Measurements from ENCODE around the gene IQCC.

The IQCC gene

GRCh38 chr1:32195972-32196823, 9.3 kb upstream of the IQCC start:
- no peak for DNase-seq

GRCh38 chr1:32197074-32197473, 8.4 kb upstream of the IQCC start:
- no peak for DNase-seq

GRCh38 chr1:32197837-32198236, 7.6 kb upstream of the IQCC start:
- DNase-seq: no peak

GRCh38 chr1:32198237-32199042, 7.0 kb upstream of the IQCC start:
- DNase-seq: no peak

GRCh38 chr1:32199043-32199716, 6.3 kb upstream of the IQCC start:
- no peak for DNase-seq

GRCh38 chr1:32199717-32200072, 5.8 kb upstream of the IQCC start:
- no peak for DNase-seq

GRCh38 chr1:32200226-32201010, 5.1 kb upstream of the IQCC start, which contains the start of gene CCDC28B:
Gene CCDC28B, plus strand, starts transcription at chr1:32200595. Its CDS starts 1,341 bp downstream, at chr1:32201936.
- peak; percentile 48 to 65 for DNase-seq

- peak in 1 of 2 donors; percentile 15 for DNase-seq
Measured at GRCh38 chr1:32201011-32201855, 4.2 kb upstream of the IQCC start.

GRCh38 chr1:32204943-32205361, 519 bp upstream of the IQCC start:
- no peak for DNase-seq

GRCh38 chr1:32208469-32208868, 3.0 kb downstream of the IQCC start:
- no peak for DNase-seq

GRCh38 chr1:32208891-32209328, 3.4 kb downstream of the IQCC start, which contains the start of gene DCDC2B:
Gene DCDC2B, plus strand, starts transcription at chr1:32209089. Its CDS starts 5 bp downstream, at chr1:32209094.
- DNase-seq: no peak

- peak; percentile 15 to 20 for DNase-seq
Measured at GRCh38 chr1:32215629-32216480, 10.4 kb downstream of the IQCC start.

- DNase-seq: no peak
Measured at GRCh38 chr1:32216566-32216965, 11.1 kb downstream of the IQCC start.

GRCh38 chr1:32219022-32219421, 13.6 kb downstream of the IQCC start:
- no peak for DNase-seq

- DNase-seq: no peak
Measured at GRCh38 chr1:32220746-32221580, 15.5 kb downstream of the IQCC start.

GRCh38 chr1:32221581-32221979, 16.1 kb downstream of the IQCC start:
- no peak for DNase-seq

- peak; percentile 77 to 84 for DNase-seq
Measured at GRCh38 chr1:32221980-32222755, 16.7 kb downstream of the IQCC start, which contains the start of the genes EIF3I and TMEM234. Gene EIF3I, plus strand, starts transcription at chr1:32222407. Its CDS starts 35 bp downstream, at chr1:32222442. Gene TMEM234, minus strand, starts transcription at chr1:32222353. Its CDS starts 31 bp downstream, at chr1:32222322.

- no peak for DNase-seq
Measured at GRCh38 chr1:32223683-32224082, 18.2 kb downstream of the IQCC start.
